Measurements from ENCODE around the gene WDR20. TPM values are rescaled to one million over a fixed set of nuclear protein-coding genes. Genes with fewer than 3 reads are reported as not detected.

Gene WDR20
- total and polyA plus RNA-seq, 2 donors (not counting 3 experiments of a cell fraction or from before 2014, with no cell fraction given): 12.2 to 22.4 TPM

DNA sequence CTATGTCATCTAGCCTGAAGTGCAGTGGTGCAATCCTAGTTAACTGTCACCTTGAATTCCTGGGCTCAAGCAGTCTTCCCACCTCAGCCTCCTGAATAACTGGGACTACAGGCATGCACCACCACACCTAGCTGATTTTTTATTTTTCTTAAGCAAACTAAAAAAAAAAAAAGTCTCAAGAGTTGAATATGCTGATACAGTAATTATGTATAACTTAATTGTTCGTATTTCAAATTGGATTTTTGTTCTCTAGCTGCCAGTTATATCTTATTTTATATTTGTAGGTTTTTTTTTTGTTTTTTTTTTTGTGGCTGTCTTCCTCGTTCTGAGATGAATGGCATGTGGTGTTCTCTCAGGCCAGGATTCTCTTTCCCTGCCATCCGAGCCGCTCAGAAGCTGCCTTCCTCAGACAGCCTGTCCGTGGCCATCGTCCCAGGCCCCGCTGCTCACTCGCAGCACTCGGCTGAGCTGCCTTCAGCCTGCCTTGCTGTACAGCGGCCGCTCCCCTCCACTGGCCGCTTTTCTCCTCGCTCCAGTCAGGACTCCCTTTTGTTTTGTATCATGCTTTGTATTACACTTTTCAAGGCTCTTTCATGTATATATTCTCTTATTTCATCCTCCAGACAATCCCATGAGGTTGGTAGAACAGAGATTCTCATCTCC lies 53.3 kb downstream of the WDR20 start:
- no peaks in the 10 kb centered on the region for H3K4me1 ChIP-seq (ENCODE audit: control insufficient read depth, extremely low read depth, insufficient read depth, low read length)
- no peak for TF ChIP-seq POLR2AphosphoS5 (IDR thresholded peaks at IDR 0.05; ENCODE audit: insufficient read depth, low read depth, low read length)
- TF ChIP-seq, protein P1, sequence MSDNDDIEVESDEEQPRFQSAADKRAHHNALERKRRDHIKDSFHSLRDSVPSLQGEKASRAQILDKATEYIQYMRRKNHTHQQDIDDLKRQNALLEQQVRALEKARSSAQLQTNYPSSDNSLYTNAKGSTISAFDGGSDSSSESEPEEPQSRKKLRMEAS (IDR thresholded peaks at IDR 0.05; ENCODE audit: insufficient read depth, insufficient read length): no peak
- H3K9me1 ChIP-seq (replicated peaks; ENCODE audit: control insufficient read depth, extremely low read depth, insufficient read depth, low read length): no peaks in the 10 kb centered on the region
- FAIRE-seq (no peak), DNase-seq (ENCODE audit: low read depth, low spot score) (no peak)
- no peak overlapping the region for H3K9ac ChIP-seq (replicated peaks; ENCODE audit: extremely low read depth, insufficient read depth, low read length)
- peaks cover 23% of the 10 kb centered on the region for H3K79me2 ChIP-seq (ENCODE audit: control insufficient read depth, insufficient read depth, low read length)
- dilution Hi-C loops (cut with MboI; ENCODE audit: extremely low pct_ligation_motif_present, low sequenced_read_pairs): no loop called here
- BruUV-seq (replicated peaks): no TSS peak
- no peaks in the 10 kb centered on the region for H3K27me3 ChIP-seq (ENCODE audit: control insufficient read depth in 2 of 2, insufficient read depth in 2 of 2, low read length in 2 of 2)
- no peak overlapping the region for H2AFZ ChIP-seq (ENCODE audit: low read depth, low read length)
- H3K4me3 ChIP-seq (replicated peaks in 1 of 3; ENCODE audit: insufficient read depth in 1 of 3, low read depth in 1 of 3, low read length in 3 of 3): no peak overlapping the region
- intact Hi-C loops (cut with micrococcal nuclease): no loop called here
- H3K27ac ChIP-seq (ENCODE audit: insufficient read depth, low read depth, low read length): no peak overlapping the region
- H3K9me3 ChIP-seq (replicated peaks; ENCODE audit: control insufficient read depth, insufficient read depth, low read length): no peaks in the 10 kb centered on the region
- no peak overlapping the region for H3K4me2 ChIP-seq (ENCODE audit: insufficient read depth, low read length)
- ChIA-PET POLR2A (no interaction called here), CTCF (interaction anchor here (0.5 to 0.6 kb wide), 2 partner anchors 11 to 886 kb away, joined by 3 read pairs; no protein-coding TSS in a partner anchor)
- no peaks in the 10 kb centered on the region for H4K20me1 ChIP-seq (replicated peaks; ENCODE audit: control insufficient read depth, extremely low read depth, insufficient read depth, low read length)
- H3K36me3 ChIP-seq (ENCODE audit: control insufficient read depth in 2 of 2, extremely low read depth in 1 of 2, insufficient read depth in 2 of 2, low read length in 2 of 2): peaks cover 4 to 5% of the 10 kb centered on the region in 2 experiments

DNA sequence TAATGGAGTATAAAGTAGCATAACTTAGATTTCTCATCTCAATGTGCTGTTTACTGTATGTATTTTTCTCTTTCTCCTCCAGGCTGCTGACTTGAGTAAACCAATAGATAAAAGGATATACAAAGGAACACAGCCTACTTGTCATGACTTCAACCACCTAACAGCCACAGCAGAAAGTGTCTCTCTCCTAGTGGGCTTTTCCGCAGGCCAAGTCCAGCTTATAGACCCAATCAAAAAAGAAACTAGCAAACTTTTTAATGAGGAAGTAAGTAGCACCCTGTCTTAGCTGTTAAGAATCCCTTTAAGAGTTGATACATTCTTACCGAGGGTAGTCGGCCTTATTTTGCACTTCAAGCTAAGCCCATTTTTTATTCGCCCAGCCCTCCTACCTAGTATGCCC lies 55.2 kb downstream of the WDR20 start:
- Histone ChIP-seq H3K27ac (ENCODE audit: insufficient read depth, low read depth, low read length) (no peak overlapping the region), H3K9me3 (replicated peaks; ENCODE audit: control insufficient read depth, insufficient read depth, low read length) (no peaks in the 10 kb centered on the region), H3K27me3 (ENCODE audit: control insufficient read depth in 2 of 2, insufficient read depth in 2 of 2, low read length in 2 of 2) (no peaks in the 10 kb centered on the region), H3K9me1 (replicated peaks; ENCODE audit: control insufficient read depth, extremely low read depth, insufficient read depth, low read length) (no peaks in the 10 kb centered on the region), H4K20me1 (replicated peaks; ENCODE audit: control insufficient read depth, extremely low read depth, insufficient read depth, low read length) (no peaks in the 10 kb centered on the region), H3K9ac (replicated peaks; ENCODE audit: extremely low read depth, insufficient read depth, low read length) (no peak overlapping the region), H3K4me2 (ENCODE audit: insufficient read depth, low read length) (no peak overlapping the region), H3K36me3 (ENCODE audit: control insufficient read depth in 2 of 2, extremely low read depth in 1 of 2, insufficient read depth in 2 of 2, low read length in 2 of 2) (peaks cover 7 to 8% of the 10 kb centered on the region in 2 experiments), H2AFZ (ENCODE audit: low read depth, low read length) (no peak overlapping the region), H3K4me1 (ENCODE audit: control insufficient read depth, extremely low read depth, insufficient read depth, low read length) (no peaks in the 10 kb centered on the region), H3K79me2 (ENCODE audit: control insufficient read depth, insufficient read depth, low read length) (peaks cover 18% of the 10 kb centered on the region), H3K4me3 (replicated peaks in 1 of 3; ENCODE audit: insufficient read depth in 1 of 3, low read depth in 1 of 3, low read length in 3 of 3) (no peak overlapping the region)
- DNase-seq (ENCODE audit: low read depth, low spot score) (no peak), FAIRE-seq (peak; percentile 61)
- ChIA-PET CTCF (no interaction called here), POLR2A (no interaction called here)
- intact Hi-C loops (cut with micrococcal nuclease) (no loop called here), dilution Hi-C loops (cut with MboI; ENCODE audit: extremely low pct_ligation_motif_present, low sequenced_read_pairs) (no loop called here)
- BruUV-seq (replicated peaks): no TSS peak
- TF ChIP-seq MYC (IDR thresholded peaks at IDR 0.05; ENCODE audit: low read depth, low read length): no peak
- TF ChIP-seq GATA2 (IDR thresholded peaks at IDR 0.05; ENCODE audit: insufficient read depth, insufficient read length, low read depth, low read length): no peak
- no peak for TF ChIP-seq JUN (IDR thresholded peaks at IDR 0.05; ENCODE audit: borderline replicate concordance, insufficient read depth, insufficient read length, low read depth)
- no peak for TF ChIP-seq EZH2 (IDR thresholded peaks at IDR 0.05; ENCODE audit: borderline replicate concordance, low read depth, low read length, severe bottlenecking)
- TF ChIP-seq POLR2A (IDR thresholded peaks at IDR 0.05; ENCODE audit: low read depth, low read length): no peak
- TF ChIP-seq, protein P1 (IDR thresholded peaks at IDR 0.05; ENCODE audit: insufficient read depth, insufficient read length): no peak
- no peak for TF ChIP-seq FOS (IDR thresholded peaks at IDR 0.05; ENCODE audit: borderline replicate concordance, insufficient read depth, low read length)
- TF ChIP-seq, protein P2, sequence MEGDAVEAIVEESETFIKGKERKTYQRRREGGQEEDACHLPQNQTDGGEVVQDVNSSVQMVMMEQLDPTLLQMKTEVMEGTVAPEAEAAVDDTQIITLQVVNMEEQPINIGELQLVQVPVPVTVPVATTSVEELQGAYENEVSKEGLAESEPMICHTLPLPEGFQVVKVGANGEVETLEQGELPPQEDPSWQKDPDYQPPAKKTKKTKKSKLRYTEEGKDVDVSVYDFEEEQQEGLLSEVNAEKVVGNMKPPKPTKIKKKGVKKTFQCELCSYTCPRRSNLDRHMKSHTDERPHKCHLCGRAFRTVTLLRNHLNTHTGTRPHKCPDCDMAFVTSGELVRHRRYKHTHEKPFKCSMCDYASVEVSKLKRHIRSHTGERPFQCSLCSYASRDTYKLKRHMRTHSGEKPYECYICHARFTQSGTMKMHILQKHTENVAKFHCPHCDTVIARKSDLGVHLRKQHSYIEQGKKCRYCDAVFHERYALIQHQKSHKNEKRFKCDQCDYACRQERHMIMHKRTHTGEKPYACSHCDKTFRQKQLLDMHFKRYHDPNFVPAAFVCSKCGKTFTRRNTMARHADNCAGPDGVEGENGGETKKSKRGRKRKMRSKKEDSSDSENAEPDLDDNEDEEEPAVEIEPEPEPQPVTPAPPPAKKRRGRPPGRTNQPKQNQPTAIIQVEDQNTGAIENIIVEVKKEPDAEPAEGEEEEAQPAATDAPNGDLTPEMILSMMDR (IDR thresholded peaks at IDR 0.05; ENCODE audit: extremely low read depth in 1 of 2, insufficient read depth in 1 of 2, low read depth in 1 of 2, low read length in 2 of 2): no peak
- no peak for TF ChIP-seq POLR2AphosphoS5 (IDR thresholded peaks at IDR 0.05; ENCODE audit: insufficient read depth, low read depth, low read length)
